B cell (primary cell): ENCODE data around the gene AMBRA1.

Experiments
- CTCF ChIP-seq: fragments of 200-600 bp; IDR thresholded peaks from one replicate; pipeline ENCODE4 v1.8.0; 2022; ENCODE audit warnings: antibody characterized with exemption, mild to moderate bottlenecking
- EZH2 ChIP-seq: IDR thresholded peaks from 2 replicates; pipeline ENCODE4 v1.6.1; 2012; ENCODE audit warnings: borderline replicate concordance, low read depth, mild to moderate bottlenecking, moderate library complexity, low read length; ENCODE audit not compliant: insufficient read depth, poor library complexity, severe bottlenecking

DNA sequence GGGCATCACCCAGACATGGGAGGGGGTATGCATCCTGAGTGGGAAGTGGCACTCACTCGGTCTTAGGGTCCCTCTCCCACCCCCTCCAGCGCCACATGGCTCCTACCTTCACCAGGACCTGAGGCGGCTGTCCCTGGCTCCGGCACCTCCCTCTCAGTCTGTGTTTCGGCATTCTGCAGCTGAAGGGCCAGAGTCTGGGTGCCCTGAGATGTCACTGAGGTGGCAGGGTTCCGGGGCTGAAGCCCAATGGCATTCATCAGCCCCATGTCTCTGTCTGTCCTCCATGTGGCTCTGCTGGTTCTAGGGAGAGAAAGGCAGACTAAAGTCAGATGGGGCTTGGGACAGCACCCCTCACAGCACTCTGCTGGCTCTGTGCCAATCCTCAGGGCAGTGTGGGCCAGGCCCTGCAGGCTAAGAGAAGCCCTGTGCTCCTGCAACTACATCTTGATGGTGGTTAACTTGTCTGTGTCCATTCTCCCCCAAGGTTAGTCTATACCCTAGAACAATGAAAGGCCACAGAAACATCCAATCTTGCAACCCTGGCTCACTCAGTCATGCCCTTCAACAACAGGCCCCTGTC, 185.3 kb downstream of the AMBRA1 start:
- TF ChIP-seq CTCF (no peak), EZH2 (no peak)
